OCI-LY7 (cell line): ENCODE results near the gene IL5RA. TPM values are rescaled to one million over a fixed set of nuclear protein-coding genes. Genes with fewer than 3 reads are reported as not detected.

Source experiments
- BruUV-seq: library from RNA; stranded (reverse); fragments of 400-500 nt; replicated peaks from 2 replicates; lab custom pipeline; 2021; lab: Mats Ljungman, UMichigan
- CTCF ChIA-PET: fragments of 300-600 bp; sonication (Branson Sonifier 250); formaldehyde crosslinking; loops from one replicate; lab custom pipeline; 2022; ENCODE audit warnings: antibody characterized with exemption; ENCODE audit not compliant: unreplicated experiment; lab: Charles Lee
- POLR2A ChIA-PET: fragments of 300-600 bp; sonication (Branson Sonifier 250); formaldehyde crosslinking; loops from one replicate; lab custom pipeline; 2022; ENCODE audit warnings: antibody characterized with exemption; lab: Charles Lee
- DNase-seq: peaks from one replicate; pipeline ENCODE4 v3.0.0-alpha.2; 2015; ENCODE audit warnings: low spot score
- H2AFZ ChIP-seq: fragments of 200-600 bp; sonication (generic), shearing (Covaris generic); 2 replicates; pipeline ENCODE4 v1.6.1; 2014; ENCODE audit warnings: mild to moderate bottlenecking, antibody characterized with exemption, low read length, moderate library complexity
- H3K27ac ChIP-seq: fragments of 200-600 bp; sonication (generic); 2 replicates; pipeline ENCODE4 v1.5.1; 2014; ENCODE audit warnings: mixed run types, low read depth, mild to moderate bottlenecking, moderate library complexity, low read length, inconsistent platforms; ENCODE audit not compliant: poor library complexity, severe bottlenecking
- H3K36me3 ChIP-seq: fragments of 200-600 bp; sonication (generic); 2 replicates; pipeline ENCODE4 v1.6.1; 2014; ENCODE audit warnings: mild to moderate bottlenecking, antibody characterized with exemption, low read length, moderate library complexity, mixed read lengths; ENCODE audit not compliant: insufficient read depth
- H3K4me1 ChIP-seq: fragments of 200-600 bp; sonication (generic); 2 replicates; pipeline ENCODE4 v1.5.1; 2014; ENCODE audit warnings: mild to moderate bottlenecking, low read length; ENCODE audit not compliant: insufficient read depth, poor library complexity, severe bottlenecking
- H3K4me2 ChIP-seq: fragments of 200-600 bp; sonication (generic); 2 replicates; pipeline ENCODE4 v1.6.1; 2014; ENCODE audit warnings: mild to moderate bottlenecking, low read length
- H3K4me3 ChIP-seq: fragments of 200-600 bp; sonication (generic); 2 replicates; pipeline ENCODE4 v1.5.1; 2014; ENCODE audit warnings: mild to moderate bottlenecking, low read depth, low read length; ENCODE audit not compliant: poor library complexity, severe bottlenecking
- H3K79me2 ChIP-seq: fragments of 200-600 bp; sonication (generic); 2 replicates; pipeline ENCODE4 v1.6.1; 2016; ENCODE audit warnings: low read depth, mild to moderate bottlenecking, low read length, moderate library complexity, mixed read lengths; ENCODE audit not compliant: insufficient read depth
- H3K9me2 ChIP-seq: fragments of 200-600 bp; sonication (generic); 2 replicates; pipeline ENCODE4 v1.6.1; 2016; ENCODE audit warnings: mild to moderate bottlenecking, low read length, mixed read lengths; ENCODE audit not compliant: insufficient read depth
- H3K9me3 ChIP-seq: fragments of 200-600 bp; sonication (generic); 2 replicates; pipeline ENCODE4 v1.6.1; 2014; ENCODE audit warnings: mild to moderate bottlenecking, mixed run types, low read length, mixed read lengths
- H4K20me1 ChIP-seq: fragments of 200-600 bp; sonication (generic); 2 replicates; pipeline ENCODE4 v1.6.1; 2014; ENCODE audit warnings: mild to moderate bottlenecking, antibody characterized with exemption, low read length, moderate library complexity, mixed read lengths; ENCODE audit not compliant: insufficient read depth
- CTCF ChIP-seq: fragments of 200-600 bp; sonication (generic); conservative IDR thresholded peaks from 2 replicates; pipeline ENCODE4 v1.5.1; 2014; ENCODE audit warnings: mild to moderate bottlenecking, antibody characterized with exemption, low read length, moderate library complexity, mixed read lengths
- EZH2phosphoT487 ChIP-seq: fragments of 200-600 bp; sonication (generic); IDR thresholded peaks from 2 replicates; pipeline ENCODE4 v1.6.1; 2018; ENCODE audit warnings: low read depth, borderline replicate concordance, mild to moderate bottlenecking, mixed run types, antibody characterized with exemption, low read length, moderate library complexity, mixed read lengths
- intact Hi-C: fragments of 100-400 bp; cut with micrococcal nuclease; formaldehyde crosslinking; loops from one replicate; pipeline ENCODE4 v1.10.0; 2022; ENCODE audit not compliant: unreplicated experiment
- total RNA-seq, 2 experiments: library from RNA; depleted of rRNA in 1 of 2; stranded (reverse); fragments of >200 nt in 1 of 2; shearing (Covaris generic) in 1 of 2; gene quantifications; 2 replicates each; pipeline ENCODE4 v1.2.3, GENCODE V29; 2014 to 2022

Gene IL5RA
- total RNA-seq, 2 experiments from 2014 or later, result not detected

DNA sequence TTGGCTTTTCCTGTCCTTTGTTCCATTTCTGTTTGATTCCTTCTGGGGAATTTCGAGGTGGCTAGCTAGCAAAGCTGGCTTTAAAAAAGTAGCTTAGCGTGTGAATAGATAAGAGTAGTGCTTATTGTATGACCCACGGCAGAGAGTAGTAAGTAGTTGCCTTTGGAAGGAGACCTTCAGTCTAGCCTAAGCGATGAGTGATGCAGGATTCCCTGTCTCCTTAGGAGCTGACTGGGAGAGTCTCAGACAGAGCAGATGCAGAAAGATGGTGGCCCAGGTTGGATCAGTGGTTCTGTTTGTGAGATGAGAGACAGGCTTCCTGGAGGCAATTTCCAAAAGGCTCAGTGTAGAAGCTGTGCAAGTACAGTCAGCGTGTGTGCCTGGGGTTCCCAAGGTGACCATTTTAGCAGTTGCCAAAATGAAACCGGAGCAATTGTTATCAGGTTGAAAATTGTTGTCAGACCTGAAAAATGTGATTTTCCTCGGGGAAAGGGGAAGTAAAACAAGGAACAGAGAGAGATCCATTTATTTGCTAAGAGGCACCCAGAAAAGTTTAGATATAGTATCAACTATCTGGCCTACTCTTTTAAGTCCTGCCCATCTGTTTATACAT, 681 bp upstream of the IL5RA start:
- no peaks in the 10 kb centered on the region for H4K20me1 ChIP-seq
- TF ChIP-seq EZH2phosphoT487 (no peak), CTCF (no peak)
- no peak overlapping the region for H3K27ac ChIP-seq
- no peaks in the 10 kb centered on the region for H3K9me3 ChIP-seq
- ChIA-PET CTCF (no interaction called here), POLR2A (no interaction called here)
- BruUV-seq, result no TSS peak
- no peak overlapping the region for H3K4me2 ChIP-seq
- H3K79me2 ChIP-seq, result no peaks in the 10 kb centered on the region
- H3K9me2 ChIP-seq, result no peaks in the 10 kb centered on the region; the same call in 1 of the 2 replicates
- H3K36me3 ChIP-seq, result no peaks in the 10 kb centered on the region
- no peak overlapping the region for H2AFZ ChIP-seq
- intact Hi-C loops, result no loop called here
- H3K4me1 ChIP-seq, result no peaks in the 10 kb centered on the region
- DNase-seq, result no peak
- no peak overlapping the region for H3K4me3 ChIP-seq

- no peaks in the 10 kb centered on the region for H3K36me3 ChIP-seq
- no peak overlapping the region for H3K27ac ChIP-seq
- H3K4me3 ChIP-seq, result no peak overlapping the region
- H3K4me1 ChIP-seq, result no peaks in the 10 kb centered on the region
- no peaks in the 10 kb centered on the region for H4K20me1 ChIP-seq
- no peaks in the 10 kb centered on the region for H3K9me3 ChIP-seq
- BruUV-seq, result no TSS peak
- no peaks in the 10 kb centered on the region; the same call in 1 of the 2 replicates for H3K9me2 ChIP-seq
- H3K79me2 ChIP-seq, result no peaks in the 10 kb centered on the region
- no peak overlapping the region for H2AFZ ChIP-seq
- H3K4me2 ChIP-seq, result no peak overlapping the region
- ChIA-PET CTCF (interaction anchor here (0.6 kb wide), 1 partner anchor 14 kb away, joined by 3 read pairs; no protein-coding TSS in a partner anchor), POLR2A (no interaction called here)
- TF ChIP-seq EZH2phosphoT487 (no peak), CTCF (no peak)
- intact Hi-C loops, result no loop called here
- DNase-seq, result no peak
Observed at GRCh38 chr3:3109407-3110298, 521 bp downstream of the IL5RA start.
